ENCODE results near the gene SEMA4F.
A peak's percentile ranks its signal among the peaks of the same experiment; 100 is the strongest.

Gene SEMA4F

DNA sequence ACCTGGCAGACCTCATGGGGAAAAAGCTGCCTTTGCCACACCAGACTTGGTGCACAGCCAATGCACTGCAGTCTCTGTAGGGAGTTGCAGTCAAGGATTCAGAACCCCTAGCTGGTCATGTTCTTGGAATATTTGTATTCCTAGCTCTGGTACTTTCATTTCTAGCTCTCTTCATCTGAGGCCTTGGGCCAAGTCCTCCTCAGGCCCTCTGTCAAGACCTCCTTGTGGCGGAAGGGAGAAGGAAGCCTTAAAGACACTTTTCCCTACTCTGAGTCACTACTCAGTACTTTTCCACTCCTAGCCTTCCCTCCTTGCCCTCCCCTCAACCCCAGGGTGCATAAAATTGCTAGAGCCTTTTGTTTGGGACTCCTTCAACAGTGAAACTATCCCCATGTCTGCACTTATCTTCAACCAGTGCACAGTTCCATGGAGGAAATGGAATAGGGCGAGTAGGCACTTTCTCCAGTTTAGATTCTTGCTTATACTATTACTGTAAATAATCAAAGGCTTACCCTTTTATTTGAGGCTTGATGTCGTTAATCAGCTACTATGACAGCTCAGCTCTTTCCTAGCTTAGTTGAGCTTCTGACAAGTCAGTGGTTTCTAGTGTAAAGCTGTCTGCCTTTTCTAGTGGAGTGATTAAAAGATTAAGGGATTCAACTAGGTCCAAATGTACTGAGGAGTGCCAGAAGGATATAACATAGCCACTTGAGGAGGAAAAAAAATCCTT is 21.7 kb upstream of the SEMA4F start:
- no peak overlapping the region for H3K27ac ChIP-seq (ENCODE audit: low read length)
- no peaks in the 10 kb centered on the region for H3K9me3 ChIP-seq (ENCODE audit: control insufficient read depth, insufficient read depth, low read length)
- WGBS (ENCODE audit: insufficient coverage, insufficient read length), result no CpG with 5 or more reads among the region's 3 CpGs
- no peak overlapping the region for H3K4me3 ChIP-seq (ENCODE audit: low read length)
- no peaks in the 10 kb centered on the region for H3K4me1 ChIP-seq (ENCODE audit: control insufficient read depth, insufficient read depth, low read length)
- no peak for DNase-seq (ENCODE audit: low read depth, low spot score)
- no peaks in the 10 kb centered on the region for H3K36me3 ChIP-seq (ENCODE audit: control insufficient read depth, insufficient read depth, low read length)
- no peaks in the 10 kb centered on the region for H3K27me3 ChIP-seq (ENCODE audit: control insufficient read depth, insufficient read depth, low read length)

DNA sequence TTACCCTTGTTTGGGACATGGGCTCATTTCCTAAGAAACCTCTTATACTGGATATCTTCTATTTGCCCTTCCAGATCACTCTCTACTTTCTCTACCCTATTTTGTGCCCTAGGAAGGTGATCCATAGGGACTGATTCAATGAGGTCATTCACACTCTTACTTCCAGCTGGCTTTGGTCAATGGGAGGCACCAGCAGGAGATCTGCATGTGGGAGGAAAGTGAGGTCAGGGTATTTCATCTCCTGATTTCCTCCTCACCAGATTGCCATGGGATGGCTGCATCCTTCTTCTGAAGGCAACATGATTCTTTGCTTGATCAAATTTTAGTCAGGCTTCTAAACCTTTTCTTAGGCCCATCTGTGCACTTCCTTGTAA is 21.1 kb upstream of the SEMA4F start:
- H3K4me3 ChIP-seq (ENCODE audit: low read length), result no peak overlapping the region
- H3K4me1 ChIP-seq (ENCODE audit: control insufficient read depth, insufficient read depth, low read length), result no peaks in the 10 kb centered on the region
- H3K27me3 ChIP-seq (ENCODE audit: control insufficient read depth, insufficient read depth, low read length), result no peaks in the 10 kb centered on the region
- DNase-seq (ENCODE audit: low read depth, low spot score), result no peak
- H3K27ac ChIP-seq (ENCODE audit: low read length), result no peak overlapping the region
- no peaks in the 10 kb centered on the region for H3K36me3 ChIP-seq (ENCODE audit: control insufficient read depth, insufficient read depth, low read length)
- no peaks in the 10 kb centered on the region for H3K9me3 ChIP-seq (ENCODE audit: control insufficient read depth, insufficient read depth, low read length)

DNA sequence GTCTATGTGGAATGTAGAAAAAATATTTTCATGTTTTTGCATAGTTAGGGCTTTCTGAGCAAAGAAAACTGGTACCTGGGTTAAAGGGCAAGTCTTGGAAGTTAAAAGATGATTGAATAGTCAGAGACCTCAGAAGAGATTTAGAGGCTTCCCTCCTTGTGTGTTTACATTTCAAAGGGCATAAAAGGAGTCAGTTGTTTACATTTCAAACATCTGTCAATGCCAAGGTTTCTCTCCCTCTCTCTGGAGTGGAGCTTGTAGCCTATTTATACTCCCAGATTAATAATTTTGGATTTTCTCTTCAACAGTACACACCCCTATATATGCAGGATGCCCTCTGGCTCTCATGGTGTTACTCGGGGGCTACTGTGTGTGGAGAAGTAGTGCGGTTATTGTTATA is 14.5 kb upstream of the SEMA4F start:
- H3K4me3 ChIP-seq (ENCODE audit: low read length), result no peak overlapping the region
- WGBS (ENCODE audit: insufficient coverage, insufficient read length), result no CpG with 5 or more reads among the region's 2 CpGs
- H3K36me3 ChIP-seq (ENCODE audit: control insufficient read depth, insufficient read depth, low read length), result no peaks in the 10 kb centered on the region
- no peaks in the 10 kb centered on the region for H3K27me3 ChIP-seq (ENCODE audit: control insufficient read depth, insufficient read depth, low read length)
- H3K27ac ChIP-seq (ENCODE audit: low read length), result no peak overlapping the region
- H3K9me3 ChIP-seq (ENCODE audit: control insufficient read depth, insufficient read depth, low read length), result no peaks in the 10 kb centered on the region
- H3K4me1 ChIP-seq (ENCODE audit: control insufficient read depth, insufficient read depth, low read length), result no peaks in the 10 kb centered on the region
- DNase-seq (ENCODE audit: low read depth, low spot score), result no peak

DNA sequence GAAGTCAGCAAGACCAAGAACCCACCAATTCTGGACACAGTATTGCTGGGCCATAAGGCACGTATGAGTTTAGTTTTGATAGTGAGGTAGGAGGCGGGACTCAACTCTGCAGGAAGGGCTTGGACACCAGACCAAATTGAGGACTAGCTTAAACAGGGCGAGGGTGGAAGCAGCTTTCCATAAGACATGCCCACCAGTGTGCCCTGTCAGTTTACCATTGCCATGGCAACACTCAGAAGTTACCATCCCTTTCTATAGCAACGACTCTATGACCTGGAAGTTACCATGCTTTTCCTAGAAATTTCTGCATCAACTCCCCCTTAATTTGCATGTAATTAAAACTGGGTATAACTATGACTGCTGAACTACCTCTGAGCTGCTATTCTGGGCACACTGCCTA is 8.7 kb upstream of the SEMA4F start:
- Histone ChIP-seq H3K4me1 (ENCODE audit: control insufficient read depth, insufficient read depth, low read length) (peaks cover 1% of the 10 kb centered on the region; the same call in 1 of the 2 replicates), H3K9me3 (ENCODE audit: control insufficient read depth, insufficient read depth, low read length) (no peaks in the 10 kb centered on the region), H3K27me3 (ENCODE audit: control insufficient read depth, insufficient read depth, low read length) (no peaks in the 10 kb centered on the region), H3K36me3 (ENCODE audit: control insufficient read depth, insufficient read depth, low read length) (no peaks in the 10 kb centered on the region), H3K4me3 (ENCODE audit: low read length) (no peak overlapping the region), H3K27ac (ENCODE audit: low read length) (no peak overlapping the region)
- DNase-seq (ENCODE audit: low read depth, low spot score), result no peak
- WGBS (ENCODE audit: insufficient coverage, insufficient read length), result no CpG with 5 or more reads among the region's 4 CpGs

DNA sequence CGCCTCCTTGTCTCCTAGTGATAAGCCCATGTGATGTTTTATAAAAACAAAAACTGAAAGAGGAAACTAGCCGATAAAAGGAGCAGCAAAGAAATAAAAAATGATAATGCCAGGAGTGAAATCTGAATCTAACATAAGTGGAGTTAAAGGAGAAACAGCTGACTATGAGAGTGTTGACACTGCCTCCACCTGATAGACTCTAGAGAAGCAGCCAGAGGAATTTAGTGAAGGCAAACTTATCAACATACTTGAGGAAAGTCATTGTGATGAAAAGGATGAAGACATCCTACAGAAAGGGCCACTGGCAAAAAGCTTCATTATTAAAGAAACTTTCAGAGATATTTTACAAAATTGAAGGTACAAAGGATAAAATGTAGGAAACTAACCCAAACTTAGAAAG is 7.8 kb upstream of the SEMA4F start:
- no peak overlapping the region for H3K4me3 ChIP-seq (ENCODE audit: low read length)
- no peaks in the 10 kb centered on the region for H3K9me3 ChIP-seq (ENCODE audit: control insufficient read depth, insufficient read depth, low read length)
- no peaks in the 10 kb centered on the region for H3K36me3 ChIP-seq (ENCODE audit: control insufficient read depth, insufficient read depth, low read length)
- no CpG with 5 or more reads among the region's 2 CpGs for WGBS (ENCODE audit: insufficient coverage, insufficient read length)
- no peak for DNase-seq (ENCODE audit: low read depth, low spot score)
- no peak overlapping the region for H3K27ac ChIP-seq (ENCODE audit: low read length)
- no peaks in the 10 kb centered on the region for H3K27me3 ChIP-seq (ENCODE audit: control insufficient read depth, insufficient read depth, low read length)
- peaks cover 1% of the 10 kb centered on the region; the same call in 1 of the 2 replicates for H3K4me1 ChIP-seq (ENCODE audit: control insufficient read depth, insufficient read depth, low read length)

DNA sequence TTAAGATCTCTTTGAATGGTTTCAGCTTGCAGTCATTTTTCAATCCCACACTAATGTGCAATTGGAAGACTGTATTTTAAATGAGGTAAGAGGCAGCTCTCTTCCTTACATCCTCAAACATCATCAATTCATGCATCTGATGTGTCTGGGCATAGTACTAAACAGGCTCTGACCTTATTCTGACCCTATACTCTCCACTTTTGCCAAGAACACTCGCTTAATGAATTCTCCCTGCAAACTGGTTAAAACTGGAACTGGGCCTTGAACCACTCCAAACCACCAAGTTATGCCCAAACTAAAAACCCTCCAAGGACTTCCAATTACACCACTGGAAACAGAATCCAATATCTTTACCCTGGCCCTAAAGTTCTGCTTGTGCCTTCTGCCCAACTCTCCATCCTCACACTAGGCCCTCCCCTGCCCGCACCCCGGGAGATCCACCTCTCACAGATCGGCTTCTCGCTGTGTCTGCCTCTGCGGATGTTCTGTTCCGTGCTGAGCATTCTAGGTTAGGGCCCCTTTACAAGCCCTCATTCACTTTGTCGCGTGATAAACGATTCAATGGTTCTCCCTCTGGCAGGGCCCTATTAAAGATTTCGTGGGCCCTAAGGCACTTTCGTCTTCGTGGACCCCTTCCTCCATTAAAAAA is 7.1 kb upstream of the SEMA4F start:
- H3K27me3 ChIP-seq (ENCODE audit: control insufficient read depth, insufficient read depth, low read length), result no peaks in the 10 kb centered on the region
- H3K27ac ChIP-seq (ENCODE audit: low read length), result no peak overlapping the region
- H3K4me1 ChIP-seq (ENCODE audit: control insufficient read depth, insufficient read depth, low read length), result peaks cover 1% of the 10 kb centered on the region; the same call in 1 of the 2 replicates
- no peaks in the 10 kb centered on the region for H3K36me3 ChIP-seq (ENCODE audit: control insufficient read depth, insufficient read depth, low read length)
- no peak for DNase-seq (ENCODE audit: low read depth, low spot score)
- no CpG with 5 or more reads among the region's 13 CpGs for WGBS (ENCODE audit: insufficient coverage, insufficient read length)
- no peaks in the 10 kb centered on the region for H3K9me3 ChIP-seq (ENCODE audit: control insufficient read depth, insufficient read depth, low read length)
- H3K4me3 ChIP-seq (ENCODE audit: low read length), result no peak overlapping the region

DNA sequence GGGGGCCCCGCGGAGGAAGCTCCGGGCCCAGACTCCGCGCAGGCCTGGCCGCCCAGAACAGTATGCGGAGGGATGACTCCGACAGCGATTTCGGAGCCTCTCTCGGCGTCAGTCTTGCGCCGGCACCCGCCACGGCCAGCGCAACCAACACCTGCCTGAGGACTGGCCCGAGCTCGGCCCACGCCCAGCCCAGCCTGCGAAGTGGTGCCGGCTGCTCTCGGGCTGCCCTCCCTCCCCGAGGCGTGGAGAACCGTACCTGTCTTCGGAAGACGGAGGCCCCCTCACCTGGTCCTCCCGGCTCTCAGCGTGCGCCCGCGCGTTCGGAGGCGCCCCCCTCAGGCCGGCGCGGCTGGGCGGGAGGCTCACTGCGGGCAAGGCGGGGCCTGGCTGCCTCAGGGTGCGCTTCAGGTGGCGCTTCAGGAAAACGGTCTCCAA is 6.0 kb upstream of the SEMA4F start, which contains the start of gene M1AP:
Gene M1AP (minus strand): TSS at position 322 of the 435 bp plus-strand sequence. CDS start 8,055 bp downstream, outside the sequence.
- H3K27me3 ChIP-seq (ENCODE audit: control insufficient read depth, insufficient read depth, low read length), result no peaks in the 10 kb centered on the region
- H3K36me3 ChIP-seq (ENCODE audit: control insufficient read depth, insufficient read depth, low read length), result no peaks in the 10 kb centered on the region
- peak within 1 kb of the TSS; percentile 67; the same call in 1 of the 2 replicates for H3K4me3 ChIP-seq (ENCODE audit: low read length)
- no peak for DNase-seq (ENCODE audit: low read depth, low spot score)
- H3K9me3 ChIP-seq (ENCODE audit: control insufficient read depth, insufficient read depth, low read length), result no peaks in the 10 kb centered on the region
- WGBS (ENCODE audit: insufficient coverage, insufficient read length), result no CpG with 5 or more reads among the region's 45 CpGs
- H3K27ac ChIP-seq (ENCODE audit: low read length), result no peak within 1 kb of the TSS
- H3K4me1 ChIP-seq (ENCODE audit: control insufficient read depth, insufficient read depth, low read length), result peaks cover 1% of the 10 kb centered on the region; the same call in 1 of the 2 replicates

DNA sequence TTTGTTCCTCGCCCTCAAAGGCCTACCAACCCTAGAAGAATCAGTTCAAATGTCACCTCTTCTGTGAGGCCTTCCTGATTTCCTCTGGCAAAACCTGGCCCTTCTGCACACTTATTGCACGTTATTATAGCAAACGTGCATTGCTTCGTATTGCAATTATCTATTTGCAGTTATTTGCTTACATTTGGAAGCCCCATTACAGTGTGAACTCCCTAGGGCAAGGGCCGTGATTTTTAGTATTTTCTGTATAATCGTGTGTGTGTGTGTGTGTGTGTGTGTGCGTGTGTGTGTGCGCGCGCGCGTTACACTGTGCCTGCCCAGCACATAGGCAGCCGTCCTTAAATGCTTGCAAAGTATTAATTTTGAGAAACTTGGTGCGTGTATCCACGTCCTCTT is 460 bp upstream of the SEMA4F start:
- Histone ChIP-seq H3K9me3 (ENCODE audit: control insufficient read depth, insufficient read depth, low read length) (no peaks in the 10 kb centered on the region), H3K36me3 (ENCODE audit: control insufficient read depth, insufficient read depth, low read length) (no peaks in the 10 kb centered on the region), H3K4me3 (ENCODE audit: low read length) (peak overlapping the region; percentile 38; the same call in 1 of the 2 replicates), H3K27me3 (ENCODE audit: control insufficient read depth, insufficient read depth, low read length) (peaks cover 11% of the 10 kb centered on the region), H3K4me1 (ENCODE audit: control insufficient read depth, insufficient read depth, low read length) (no peaks in the 10 kb centered on the region), H3K27ac (ENCODE audit: low read length) (no peak overlapping the region)
- no CpG with 5 or more reads among the region's 15 CpGs for WGBS (ENCODE audit: insufficient coverage, insufficient read length)
- no peak for DNase-seq (ENCODE audit: low read depth, low spot score)

DNA sequence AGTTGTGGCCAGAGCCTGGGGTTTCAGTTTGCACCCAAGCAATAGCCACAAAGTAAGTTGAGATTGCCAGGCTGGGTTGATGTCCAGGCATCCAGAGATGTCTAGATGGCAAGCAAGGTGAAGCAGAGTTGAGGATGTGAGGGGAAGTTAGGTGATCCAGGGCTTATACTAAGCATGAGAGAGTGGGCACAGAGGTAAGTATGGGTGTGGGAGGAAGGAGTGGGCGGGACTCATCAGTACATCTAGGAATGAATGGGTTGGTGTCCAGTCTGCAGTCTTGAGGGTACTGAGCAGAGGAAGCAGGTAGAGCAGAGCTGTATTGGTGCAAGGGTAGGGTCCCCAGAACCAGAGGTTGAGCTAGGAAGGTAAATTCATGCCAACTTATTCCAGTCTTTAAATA is 1.5 kb downstream of the SEMA4F start:
- H3K4me1 ChIP-seq (ENCODE audit: control insufficient read depth, insufficient read depth, low read length), result no peaks in the 10 kb centered on the region
- H3K9me3 ChIP-seq (ENCODE audit: control insufficient read depth, insufficient read depth, low read length), result no peaks in the 10 kb centered on the region
- no CpG with 5 or more reads among the region's 1 CpG for WGBS (ENCODE audit: insufficient coverage, insufficient read length)

DNA sequence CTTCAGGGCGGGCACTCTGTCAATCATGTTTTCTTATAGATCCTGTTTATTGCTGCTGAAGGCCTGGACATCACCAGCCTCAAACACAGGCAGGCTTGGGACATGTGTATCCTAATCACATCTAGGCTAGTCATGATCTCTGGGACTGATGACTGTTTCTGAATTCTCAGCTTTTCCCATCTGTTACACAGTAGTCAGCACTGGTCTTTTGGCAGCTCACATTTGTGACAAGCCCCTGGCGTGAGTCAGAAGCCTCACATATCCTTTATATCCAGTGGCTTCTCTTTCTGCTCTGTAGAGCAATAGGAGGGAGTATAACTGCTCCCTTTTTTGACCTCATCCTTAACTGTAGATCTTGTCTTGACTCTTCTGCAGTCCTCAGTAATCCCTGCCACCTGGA is 4.5 kb downstream of the SEMA4F start:
- Histone ChIP-seq H3K27ac (ENCODE audit: low read length) (no peak overlapping the region), H3K27me3 (ENCODE audit: control insufficient read depth, insufficient read depth, low read length) (peaks cover 11% of the 10 kb centered on the region), H3K36me3 (ENCODE audit: control insufficient read depth, insufficient read depth, low read length) (no peaks in the 10 kb centered on the region), H3K4me3 (ENCODE audit: low read length) (no peak overlapping the region), H3K4me1 (ENCODE audit: control insufficient read depth, insufficient read depth, low read length) (no peaks in the 10 kb centered on the region), H3K9me3 (ENCODE audit: control insufficient read depth, insufficient read depth, low read length) (no peaks in the 10 kb centered on the region)
- no peak for DNase-seq (ENCODE audit: low read depth, low spot score)
- no CpG with 5 or more reads among the region's 2 CpGs for WGBS (ENCODE audit: insufficient coverage, insufficient read length)

More for the DNA sequence above, 1.5 kb downstream of the SEMA4F start:
- peaks cover 11% of the 10 kb centered on the region for H3K27me3 ChIP-seq (ENCODE audit: control insufficient read depth, insufficient read depth, low read length)
- no peak overlapping the region for H3K27ac ChIP-seq (ENCODE audit: low read length)
- DNase-seq (ENCODE audit: low read depth, low spot score), result no peak
- H3K4me3 ChIP-seq (ENCODE audit: low read length), result no peak overlapping the region
- H3K36me3 ChIP-seq (ENCODE audit: control insufficient read depth, insufficient read depth, low read length), result no peaks in the 10 kb centered on the region

Measured in iPS DF 6.9 (cell line).